Astrocyte of the cerebellum (primary cell): Measurements from ENCODE around the gene C6orf163.
"Not testable (repeated sequence)": the region's sequence is repeated elsewhere in the genome, so short reads cannot be mapped to it uniquely, and the experiment has no call there.

Experiments used
- DNase-seq: peaks from one replicate; pipeline ENCODE4 v3.0.0-alpha.2; 2011; ENCODE audit warnings: low read depth
- H3K4me3 ChIP-seq: 2 replicates; pipeline ENCODE4 v1.5.1; 2011; ENCODE audit warnings: mild to moderate bottlenecking, low read depth, low read length, moderate library complexity
- CTCF ChIP-seq: IDR thresholded peaks from 2 replicates; pipeline ENCODE4 v1.5.1; 2012; ENCODE audit warnings: low read length, low read depth, moderate library complexity, mild to moderate bottlenecking; ENCODE audit errors: missing control alignments
- in situ Hi-C: cut with HindIII; loops from 2 replicates; pipeline ENCODE4 v1.10.0; 2017; ENCODE audit warnings: low sequenced_read_pairs

C6orf163 gene

GRCh38 chr6:87344731-87345130 lies at the start of gene C6orf163:
Gene C6orf163, plus strand, starts transcription at chr6:87344813. Its CDS starts 287 bp downstream, at chr6:87345100.
- H3K4me3 ChIP-seq: no peak within 1 kb of the TSS
- in situ Hi-C loops: no loop called here
- TF ChIP-seq CTCF: no peak
- no peak for DNase-seq

- DNase-seq: peak; percentile 15
- no peak for TF ChIP-seq CTCF
- no peak overlapping the region for H3K4me3 ChIP-seq
- in situ Hi-C loops: no loop called here
Observed at GRCh38 chr6:87297119-87297518, 47.5 kb upstream of the C6orf163 start.

GRCh38 chr6:87301277-87301676 lies 43.3 kb upstream of the C6orf163 start:
- H3K4me3 ChIP-seq, DNase-seq, in situ Hi-C loops: not testable (repeated sequence)

GRCh38 chr6:87308970-87309369 lies 35.6 kb upstream of the C6orf163 start:
- no peak for DNase-seq
- H3K4me3 ChIP-seq: no peak overlapping the region
- in situ Hi-C loops: no loop called here
- TF ChIP-seq CTCF: no peak

GRCh38 chr6:87312860-87313259 lies 31.8 kb upstream of the C6orf163 start:
- no peak for TF ChIP-seq CTCF
- no peak overlapping the region for H3K4me3 ChIP-seq
- DNase-seq: no peak
- in situ Hi-C loops: no loop called here

- H3K4me3 ChIP-seq: no peak overlapping the region
- no peak for TF ChIP-seq CTCF
Observed at GRCh38 chr6:87315071-87315470, 29.5 kb upstream of the C6orf163 start.

GRCh38 chr6:87319271-87319987 lies 25.2 kb upstream of the C6orf163 start:
- no peak overlapping the region for H3K4me3 ChIP-seq
- no peak for TF ChIP-seq CTCF
- in situ Hi-C loops: no loop called here
- DNase-seq: no peak

More at GRCh38 chr6:87315071-87315470, 29.5 kb upstream of the C6orf163 start:
- DNase-seq: no peak
- in situ Hi-C loops: no loop called here
